ENCODE results near the gene ZNF777. TPM values are rescaled to one million over a fixed set of nuclear protein-coding genes. Genes with fewer than 3 reads are reported as not detected.

Gene ZNF777
- 6.0 and 7.7 TPM in 2 replicates for total RNA-seq

- peak; percentile 87 for DNase-seq (ENCODE audit: low read depth)
- TF ChIP-seq CTCF (IDR thresholded peaks at IDR 0.05; ENCODE audit: insufficient read depth, low read depth, low read length): peak; percentile 43
- peak within 1 kb of the TSS; percentile 76 for H3K4me3 ChIP-seq (ENCODE audit: low read depth, low read length)
Measured at GRCh38 chr7:149460493-149461277, at the start of gene ZNF777. ZNF777 (minus strand) TSS chr7:149461062; CDS start chr7:149456022, 5,040 bp downstream.

- no peak overlapping the region for H3K4me3 ChIP-seq (ENCODE audit: low read depth, low read length)
- TF ChIP-seq CTCF (IDR thresholded peaks at IDR 0.05; ENCODE audit: insufficient read depth, low read depth, low read length): no peak
- DNase-seq (ENCODE audit: low read depth): no peak
Measured at GRCh38 chr7:149510248-149510647, 49.4 kb upstream of the ZNF777 start.

GRCh38 chr7:149509774-149510173 is 48.9 kb upstream of the ZNF777 start:
- H3K4me3 ChIP-seq (ENCODE audit: low read depth, low read length): no peak overlapping the region
- DNase-seq (ENCODE audit: low read depth): no peak
- TF ChIP-seq CTCF (IDR thresholded peaks at IDR 0.05; ENCODE audit: insufficient read depth, low read depth, low read length): no peak

GRCh38 chr7:149505551-149505950 is 44.7 kb upstream of the ZNF777 start:
- no peak for TF ChIP-seq CTCF (IDR thresholded peaks at IDR 0.05; ENCODE audit: insufficient read depth, low read depth, low read length)
- H3K4me3 ChIP-seq (ENCODE audit: low read depth, low read length): no peak overlapping the region
- DNase-seq (ENCODE audit: low read depth): no peak

- H3K4me3 ChIP-seq (ENCODE audit: low read depth, low read length): no peak overlapping the region
- no peak for TF ChIP-seq CTCF (IDR thresholded peaks at IDR 0.05; ENCODE audit: insufficient read depth, low read depth, low read length)
- DNase-seq (ENCODE audit: low read depth): no peak
Measured at GRCh38 chr7:149501651-149502050, 40.8 kb upstream of the ZNF777 start.

- no peak for DNase-seq (ENCODE audit: low read depth)
- TF ChIP-seq CTCF (IDR thresholded peaks at IDR 0.05; ENCODE audit: insufficient read depth, low read depth, low read length): no peak
- no peak overlapping the region for H3K4me3 ChIP-seq (ENCODE audit: low read depth, low read length)
Measured at GRCh38 chr7:149500910-149501309, 40.0 kb upstream of the ZNF777 start.

GRCh38 chr7:149500201-149500600 is 39.3 kb upstream of the ZNF777 start:
- H3K4me3 ChIP-seq (ENCODE audit: low read depth, low read length): no peak overlapping the region
- no peak for DNase-seq (ENCODE audit: low read depth)
- TF ChIP-seq CTCF (IDR thresholded peaks at IDR 0.05; ENCODE audit: insufficient read depth, low read depth, low read length): no peak
